ENCODE data around the gene LUC7L.
A peak's percentile ranks its signal among the peaks of the same experiment; 100 is the strongest.
"Not testable (repeated sequence)": the region's sequence is repeated elsewhere in the genome, so short reads cannot be mapped to it uniquely, and the experiment has no call there.

The LUC7L gene, protein sequence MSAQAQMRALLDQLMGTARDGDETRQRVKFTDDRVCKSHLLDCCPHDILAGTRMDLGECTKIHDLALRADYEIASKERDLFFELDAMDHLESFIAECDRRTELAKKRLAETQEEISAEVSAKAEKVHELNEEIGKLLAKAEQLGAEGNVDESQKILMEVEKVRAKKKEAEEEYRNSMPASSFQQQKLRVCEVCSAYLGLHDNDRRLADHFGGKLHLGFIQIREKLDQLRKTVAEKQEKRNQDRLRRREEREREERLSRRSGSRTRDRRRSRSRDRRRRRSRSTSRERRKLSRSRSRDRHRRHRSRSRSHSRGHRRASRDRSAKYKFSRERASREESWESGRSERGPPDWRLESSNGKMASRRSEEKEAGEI

GRCh38 chr16:228852-229730 lies at the start of gene LUC7L:
Gene LUC7L, minus strand, starts transcription at chr16:229449. Its CDS starts 110 bp downstream, at chr16:229339.
- peak; percentile 93 to 94 for DNase-seq

- peak in 1 of 2 experiments; percentile 34 for DNase-seq
Observed at GRCh38 chr16:278863-279366, 49.7 kb upstream of the LUC7L start.

GRCh38 chr16:276426-277077 lies 47.3 kb upstream of the LUC7L start:
- DNase-seq: no peak

DNA sequence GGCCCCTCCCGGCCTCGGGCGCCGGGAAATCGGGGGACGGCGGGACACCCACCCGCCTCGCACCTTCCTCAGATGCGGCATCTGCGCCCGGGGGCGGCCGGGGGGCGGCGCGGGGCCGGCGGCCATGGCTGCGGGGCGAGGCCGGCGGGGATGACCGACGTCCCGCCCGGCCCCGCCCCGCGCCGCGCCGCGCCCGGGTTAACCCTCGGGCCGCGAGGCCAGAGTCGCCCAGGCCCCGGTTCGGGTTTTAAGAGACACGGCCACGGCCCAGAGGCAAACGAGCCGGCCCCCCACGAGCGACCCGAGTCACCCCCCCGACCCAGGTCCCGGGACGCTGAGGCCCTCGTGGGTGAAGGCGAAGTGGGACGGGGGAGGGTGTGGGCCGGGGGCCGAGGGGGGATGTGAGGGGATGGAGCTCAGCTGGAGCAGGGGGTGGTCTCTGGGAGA lies 46.6 kb upstream of the LUC7L start, which contains the start of gene RGS11:
RGS11 (minus strand) TSS at position 159 of the 447 bp plus-strand sequence; CDS start at position 126, 33 bp downstream.
- DNase-seq: no peak

GRCh38 chr16:275041-275641 lies 45.9 kb upstream of the LUC7L start:
- DNase-seq: peak; percentile 36 to 46

DNA sequence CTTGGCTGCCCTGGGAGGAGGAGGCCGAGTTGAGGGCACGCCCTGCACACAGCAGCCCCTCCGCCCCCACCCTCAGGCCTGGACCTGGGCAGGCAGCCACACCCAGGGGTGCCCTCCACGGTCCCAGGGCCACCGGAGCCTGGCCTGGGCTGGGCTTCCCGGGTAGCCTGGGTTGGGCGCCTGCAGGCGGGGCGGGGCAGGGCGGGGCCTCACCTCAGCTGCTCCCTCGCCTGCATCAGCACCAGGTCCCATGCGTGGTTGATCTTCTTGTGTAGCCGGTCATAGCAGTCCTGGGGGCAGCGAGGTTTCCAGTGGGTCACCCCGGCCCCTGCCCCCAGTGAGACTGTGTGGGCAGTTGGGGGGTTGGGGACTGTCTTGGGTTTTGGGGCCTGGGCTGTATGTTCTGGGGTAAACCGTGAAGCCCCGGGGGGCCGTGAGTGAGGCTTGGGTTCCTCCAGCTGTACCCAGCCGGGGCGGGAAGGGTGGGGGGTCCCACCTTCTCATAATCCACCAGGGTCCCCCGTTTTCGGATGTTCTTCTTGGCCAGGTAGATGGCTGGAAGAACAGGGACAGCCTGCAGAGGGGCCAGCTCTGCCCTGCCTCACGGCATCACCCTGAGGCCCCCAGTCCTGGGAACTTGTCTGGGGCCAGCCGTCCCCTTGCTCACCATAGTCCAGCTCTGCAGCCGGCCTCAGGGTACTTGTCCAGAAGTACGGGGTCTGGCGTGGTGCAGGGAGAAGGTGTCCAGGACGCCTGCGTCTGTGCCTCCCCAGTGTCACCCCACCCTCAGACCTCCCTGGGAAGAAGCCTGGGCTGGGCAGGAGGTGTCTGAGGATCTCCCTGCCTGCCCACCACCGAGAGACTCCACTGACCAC lies 44.5 kb upstream of the LUC7L start:
- no peak for DNase-seq

DNA sequence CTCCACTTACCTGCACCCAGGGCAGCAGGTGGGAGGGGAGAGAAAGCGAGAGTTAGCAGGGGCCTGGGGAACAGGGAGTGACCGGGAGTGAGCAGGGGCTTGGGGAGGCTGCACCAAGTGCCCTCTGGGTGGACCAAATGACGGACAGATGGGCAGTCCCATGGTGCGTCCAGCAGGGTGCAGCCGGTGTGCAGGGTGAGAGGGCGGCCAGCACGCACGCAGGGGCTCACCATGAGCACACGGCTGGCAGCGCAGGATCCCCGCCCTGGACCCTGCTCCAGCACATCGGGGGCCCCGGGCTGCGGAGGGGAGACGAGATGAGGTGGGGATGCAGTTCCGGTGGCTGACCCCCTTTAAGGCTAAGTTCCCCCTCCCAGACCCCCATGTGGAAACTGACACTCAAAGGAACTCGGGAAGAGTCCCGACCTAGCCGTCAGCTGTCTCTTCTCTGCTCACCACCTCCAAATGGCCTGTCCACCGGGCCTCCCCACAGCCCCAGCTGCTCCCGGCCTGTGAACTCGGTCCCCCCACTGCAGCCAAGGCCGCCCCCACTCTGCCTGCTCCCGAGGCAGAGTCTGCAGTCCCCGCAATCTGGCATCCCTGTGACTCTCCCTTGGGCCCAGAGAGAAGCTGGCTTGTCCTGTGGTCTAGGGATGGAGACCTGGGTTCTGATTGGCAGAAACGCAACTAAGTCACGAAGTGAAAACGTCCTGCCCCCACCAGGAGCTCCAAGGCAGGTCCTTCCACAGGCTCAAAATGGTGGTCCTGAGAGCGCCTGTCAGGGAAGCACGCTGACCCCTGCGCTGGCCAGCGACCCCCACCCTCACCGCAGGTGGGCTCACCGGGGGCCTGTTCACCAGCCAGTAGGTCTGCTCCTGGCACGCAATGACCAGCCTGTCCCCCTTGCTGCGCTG lies 43.6 kb upstream of the LUC7L start:
- DNase-seq: no peak

DNA sequence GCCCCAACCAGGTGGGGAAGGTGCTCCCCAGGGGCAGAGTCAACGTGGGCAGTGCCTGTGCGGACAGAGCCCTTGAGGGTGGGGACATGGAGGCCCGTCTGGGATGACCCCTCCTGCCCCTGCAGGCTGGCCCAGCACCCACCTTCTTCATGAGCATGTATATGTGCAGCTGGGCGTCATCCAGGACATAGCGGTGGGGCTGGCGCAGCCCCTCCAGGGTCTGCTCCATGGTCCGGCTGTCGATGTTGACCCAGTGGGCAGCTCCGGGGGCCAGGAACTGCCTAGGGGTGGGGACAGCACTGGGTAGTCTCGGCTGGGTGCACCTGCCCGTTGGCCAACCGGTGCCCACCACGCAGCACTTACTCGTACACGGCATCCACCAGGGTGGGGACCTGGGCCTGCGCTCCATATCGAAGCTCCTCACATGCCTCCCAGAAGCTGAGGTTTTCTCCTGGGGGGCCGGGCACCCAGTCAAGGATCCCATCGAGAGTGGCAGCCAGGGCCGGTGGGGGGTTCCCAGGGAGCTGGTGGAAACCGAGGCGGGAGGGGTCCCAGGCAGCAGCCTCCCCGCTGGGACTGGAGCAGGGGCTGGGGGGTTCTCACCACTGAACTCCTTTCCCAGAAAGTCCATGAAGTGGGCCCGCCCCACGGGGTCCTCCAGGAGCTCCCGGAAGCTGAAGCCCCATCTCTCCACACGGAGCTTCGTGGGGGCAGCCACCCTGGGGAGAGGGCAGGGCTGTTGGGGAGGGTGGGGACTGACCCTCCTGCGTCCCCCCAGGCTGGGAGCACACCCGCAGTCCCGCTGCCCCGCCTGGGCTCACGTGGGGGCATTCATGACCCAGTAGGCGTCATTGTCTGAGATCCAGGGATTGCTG lies 41.4 kb upstream of the LUC7L start:
- no peak for DNase-seq

DNA sequence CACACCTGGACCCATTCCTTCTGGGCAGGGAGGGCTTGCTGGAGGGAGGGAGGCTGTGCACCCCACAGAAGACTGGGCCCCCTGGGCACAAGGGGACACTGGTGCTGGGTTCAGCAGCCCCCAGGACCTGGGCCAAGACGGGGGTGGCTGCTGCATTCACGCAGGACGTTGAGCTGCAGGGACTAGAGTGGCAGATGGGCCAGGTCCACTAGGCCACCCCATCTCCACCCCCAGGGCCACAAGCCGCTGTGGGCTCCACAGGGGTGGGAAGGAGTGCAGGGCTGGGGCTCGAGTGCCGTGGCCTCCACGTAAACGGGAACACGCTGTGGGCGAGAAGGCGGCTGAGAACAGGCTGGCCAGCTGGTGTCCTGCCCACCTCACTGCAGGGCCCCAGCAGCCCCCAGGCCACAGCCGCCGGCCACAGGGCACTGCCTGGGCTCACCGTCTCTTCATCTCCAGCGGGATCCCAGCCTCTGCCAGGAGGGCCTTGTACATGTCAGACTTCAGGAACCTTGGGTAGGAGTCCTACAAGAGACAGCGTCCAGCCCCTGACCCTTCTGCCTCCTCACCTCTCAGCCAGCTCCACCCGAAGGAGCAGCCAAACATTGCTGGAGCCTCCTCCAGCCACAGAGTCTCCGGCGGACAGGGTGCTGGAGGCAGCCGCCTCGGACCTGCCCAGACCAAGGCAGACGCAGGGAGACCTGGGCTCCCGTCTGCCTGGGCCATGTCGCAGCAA lies 40.0 kb upstream of the LUC7L start:
- DNase-seq: no peak

DNA sequence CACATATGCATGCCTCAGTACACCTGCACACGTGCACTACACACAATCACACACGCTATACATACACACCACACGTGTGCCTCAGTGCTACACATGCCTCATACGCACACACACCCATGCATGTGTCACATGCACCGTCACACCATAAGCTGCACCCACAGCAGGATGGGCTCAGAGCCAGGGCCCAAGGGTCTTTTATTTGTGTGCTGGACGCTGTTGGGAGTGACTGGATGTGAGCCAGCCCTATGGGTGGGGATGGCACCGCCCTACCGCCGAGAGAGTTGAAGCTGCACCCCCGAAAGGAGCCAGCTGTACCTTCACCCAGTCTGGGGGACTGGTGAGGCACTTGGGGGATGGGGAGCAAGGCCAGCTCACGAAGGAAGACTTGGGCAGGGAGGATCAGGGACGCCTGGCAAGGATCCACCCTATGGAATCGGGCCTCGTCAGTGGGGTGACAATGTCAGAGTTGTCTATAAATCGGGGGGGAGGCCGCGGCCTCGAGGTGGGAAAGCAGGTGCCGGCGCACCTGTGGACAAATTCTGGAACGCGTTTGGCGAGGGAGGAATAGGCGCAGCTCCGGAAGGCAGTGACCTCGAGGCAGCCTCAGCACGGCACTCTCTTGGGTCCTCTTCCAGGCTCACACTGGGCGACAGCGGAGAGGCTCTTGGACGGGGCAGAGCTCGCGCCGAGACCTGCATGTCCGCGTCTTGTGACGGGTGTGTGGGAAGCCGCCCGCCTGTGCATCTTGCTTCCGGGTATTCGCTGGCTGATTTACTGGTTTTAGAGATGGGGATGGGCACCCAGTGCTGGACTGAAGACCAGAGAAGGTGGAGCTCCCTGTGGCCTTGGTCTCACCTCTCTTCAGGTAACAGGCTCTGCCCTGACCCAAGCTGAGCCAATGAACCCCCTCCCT lies 39.1 kb upstream of the LUC7L start:
- DNase-seq: no peak

DNA sequence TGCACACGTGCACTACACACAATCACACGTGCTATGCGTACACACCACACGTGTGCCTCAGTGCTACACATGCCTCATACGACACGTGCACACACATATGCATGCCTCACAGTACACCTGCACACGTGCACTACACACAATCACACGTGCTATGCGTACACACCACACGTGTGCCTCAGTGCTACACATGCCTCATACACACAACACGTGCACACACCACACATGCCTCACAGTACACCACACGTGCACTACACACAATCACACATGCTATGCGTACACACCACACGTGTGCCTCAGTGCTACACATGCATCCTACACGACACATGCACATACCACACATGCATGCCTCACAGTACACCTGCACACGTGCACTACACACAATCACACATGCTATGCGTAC lies 38.3 kb upstream of the LUC7L start:
- DNase-seq: not testable (repeated sequence)

DNA sequence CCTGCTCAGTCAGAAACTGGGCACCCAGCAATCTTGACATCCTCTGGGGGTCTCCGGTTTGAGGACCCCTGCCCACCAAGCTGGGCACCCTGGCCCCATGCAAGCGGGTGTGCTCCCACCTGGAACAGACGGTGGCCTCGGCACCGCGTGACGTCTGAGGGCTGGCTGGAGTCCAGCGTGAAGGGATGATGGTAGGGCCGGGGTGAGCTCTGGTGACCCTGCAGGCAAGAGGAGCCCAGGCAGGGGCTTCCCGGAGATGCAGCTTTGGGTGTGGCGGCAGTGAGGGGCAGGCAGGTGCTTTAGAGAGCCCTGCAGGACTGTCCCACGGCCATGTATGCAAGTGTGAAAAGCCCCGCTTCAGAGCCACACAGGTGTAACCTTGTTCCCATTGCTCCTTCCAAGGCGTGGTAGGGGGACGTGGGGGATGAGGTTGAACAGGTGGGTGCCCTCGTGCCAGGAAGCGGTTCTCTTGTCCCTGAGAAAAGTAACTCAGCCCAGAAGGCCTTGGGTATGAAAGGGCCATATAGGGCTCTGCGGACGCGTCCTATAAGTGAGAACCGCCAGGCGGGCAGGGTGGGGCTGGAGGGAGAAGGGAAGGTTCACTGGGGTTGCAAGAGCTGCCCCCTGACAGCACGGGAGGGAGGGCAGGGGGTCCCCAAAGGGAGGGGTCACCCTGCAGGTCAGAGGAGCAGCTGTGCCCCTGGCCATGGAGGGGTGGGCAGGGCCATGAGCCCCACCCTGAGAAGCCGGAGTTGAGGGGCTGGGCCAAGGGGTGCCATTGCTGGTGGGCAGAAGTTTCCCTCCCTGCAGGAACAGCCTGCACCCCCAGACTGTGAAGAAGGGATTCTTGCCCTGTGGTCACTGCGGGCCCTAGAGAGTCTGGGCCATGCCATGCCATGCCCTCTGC lies 37.3 kb upstream of the LUC7L start:
- DNase-seq: no peak

- no peak for DNase-seq
Observed at GRCh38 chr16:265711-266110, 36.5 kb upstream of the LUC7L start.

DNA sequence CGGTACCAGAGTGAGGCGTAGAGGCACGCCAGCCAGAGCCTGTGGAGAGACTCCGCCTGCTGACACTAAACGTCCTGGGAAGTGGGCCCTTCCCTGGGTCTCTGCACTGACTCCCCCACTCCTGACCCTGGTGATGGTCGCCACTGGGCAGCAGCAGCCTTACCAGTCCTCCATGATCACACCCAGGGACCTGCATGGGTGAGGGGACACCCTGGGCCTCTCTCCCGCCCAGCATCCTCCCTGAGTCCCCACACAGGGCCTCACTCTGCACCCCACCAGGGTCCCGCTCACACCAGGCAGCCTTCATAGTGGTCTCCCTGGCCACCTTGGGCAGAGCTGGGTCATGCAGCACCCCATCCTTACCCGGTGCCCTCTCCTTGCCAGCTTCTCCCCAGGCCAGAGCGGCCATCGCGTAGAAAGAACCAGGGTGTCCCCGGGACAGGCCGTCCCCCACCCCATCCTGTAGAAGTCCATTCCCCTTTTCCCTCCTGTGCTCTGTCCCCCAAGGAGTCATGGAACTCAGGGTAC lies 35.8 kb upstream of the LUC7L start:
- DNase-seq: no peak

DNA sequence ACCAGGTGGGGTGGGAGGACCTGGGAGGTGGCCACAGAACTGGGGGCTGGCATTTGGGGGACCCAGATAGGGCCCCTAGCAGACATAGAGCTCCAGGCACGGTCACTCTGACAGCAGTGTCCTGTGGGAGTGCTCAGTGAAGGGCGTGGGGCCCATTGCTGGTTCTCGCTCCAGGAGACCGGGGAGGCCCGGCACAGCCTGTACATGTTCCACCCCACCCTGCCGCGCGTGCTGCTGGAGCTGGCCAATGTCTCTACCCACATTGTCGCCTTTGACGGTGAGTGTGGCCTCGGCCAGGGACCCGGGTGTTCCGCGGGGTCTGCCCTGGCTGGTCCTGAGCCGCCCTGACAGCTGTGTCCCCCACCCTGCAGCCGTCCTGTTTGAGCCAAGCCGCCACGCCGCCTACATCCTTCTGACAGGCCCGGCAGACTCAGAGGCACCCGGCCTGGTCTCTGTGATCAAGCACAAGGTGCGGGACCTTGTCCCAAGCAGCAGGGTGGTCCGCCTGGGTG lies 35.2 kb upstream of the LUC7L start:
- DNase-seq: no peak

- no peak for DNase-seq
Observed at GRCh38 chr16:263944-264343, 34.7 kb upstream of the LUC7L start.
